Activated CD4-positive, alpha-beta T cell treated with anti-CD3 and anti-CD28 coated beads for 36 hours (primary cell): Measurements from ENCODE around the gene NTRK3. TPM values are rescaled to one million over a fixed set of nuclear protein-coding genes. Genes with fewer than 3 reads are reported as not detected.

ENCODE experiments used
- ATAC-seq: fragments of 200-7000 bp; cut with Tn5 transposase; one replicate; pipeline ENCODE4 v1.10.0; 2021; ENCODE audit warnings: mild to moderate bottlenecking, moderate library complexity
- CTCF ChIA-PET: fragments of 350-600 bp; sonication (Branson Sonifier 250); formaldehyde crosslinking; loops from one replicate; lab custom pipeline; 2021; ENCODE audit warnings: antibody characterized with exemption; lab: Charles Lee
- POLR2A ChIA-PET: fragments of 350-600 bp; sonication (Branson Sonifier 250); formaldehyde crosslinking; loops from one replicate; lab custom pipeline; 2021; ENCODE audit warnings: antibody characterized with exemption, inconsistent platforms; lab: Charles Lee
- DNase-seq: peaks from one replicate; pipeline ENCODE4 v3.0.0-alpha.2; 2020
- H3K27ac Mint-ChIP-seq: one replicate; pipeline ENCODE4 v1.8.0; 2021; ENCODE audit warnings: mixed read lengths
- H3K27me3 Mint-ChIP-seq: one replicate; pipeline ENCODE4 v1.8.0; 2021; ENCODE audit warnings: mixed read lengths
- H3K36me3 Mint-ChIP-seq: one replicate; pipeline ENCODE4 v1.8.0; 2021; ENCODE audit warnings: low read depth, mixed read lengths
- H3K4me1 Mint-ChIP-seq: one replicate; pipeline ENCODE4 v1.8.0; 2021; ENCODE audit warnings: mixed read lengths
- H3K4me3 Mint-ChIP-seq: one replicate; pipeline ENCODE4 v1.8.0; 2021; ENCODE audit warnings: mild to moderate bottlenecking, moderate library complexity, mixed read lengths
- H3K9me3 Mint-ChIP-seq: one replicate; pipeline ENCODE4 v1.8.0; 2021; ENCODE audit warnings: low read depth, mixed read lengths
- intact Hi-C, 2 experiments: fragments of 100-400 bp; cut with DNase I in 1 of 2; cut with micrococcal nuclease in 1 of 2; formaldehyde crosslinking; loops; one replicate each; pipeline versions ENCODE4 v1.14.2 to v1.15.1; 2022 to 2024; cut with DNase I, micrococcal nuclease
- total RNA-seq, 2 experiments: library from RNA; stranded (reverse); gene quantifications; one replicate each; pipeline ENCODE4 v1.2.3, GENCODE V29; 2021

The NTRK3 gene
- total RNA-seq = under 1 TPM; 0.78 to 0.88 TPM

- ChIA-PET CTCF (interaction anchor here (1.2 kb wide), 1 partner anchor 12 kb away, joined by 4 read pairs; no protein-coding TSS in a partner anchor), POLR2A (no interaction called here)
- peak within 1 kb of the TSS; percentile 64 for H3K4me3 Mint-ChIP-seq
- peak within 1 kb of the TSS; percentile 44 for H3K27ac Mint-ChIP-seq
- peaks cover 23% of the 10 kb centered on the region for H3K4me1 Mint-ChIP-seq
- H3K36me3 Mint-ChIP-seq = no peaks in the 10 kb centered on the region
- H3K27me3 Mint-ChIP-seq = peaks cover 53% of the 10 kb centered on the region
- DNase-seq (peak; percentile 39), ATAC-seq (peak; percentile 8)
- H3K9me3 Mint-ChIP-seq = no peaks in the 10 kb centered on the region
- intact Hi-C loops = loop anchor here (5.0 kb wide), 2 partner anchors 76 to 196 kb away; no protein-coding TSS in a partner anchor
Observed at GRCh38 chr15:88256279-88257230, at the start of gene NTRK3. Gene NTRK3, minus strand, starts transcription at chr15:88256739. Its CDS starts 586 bp downstream, at chr15:88256153.

- Mint-ChIP-seq H3K27me3 (peaks cover 4% of the 10 kb centered on the region), H3K9me3 (no peaks in the 10 kb centered on the region), H3K27ac (no peak overlapping the region), H3K4me3 (no peak overlapping the region), H3K36me3 (no peaks in the 10 kb centered on the region), H3K4me1 (no peaks in the 10 kb centered on the region)
- CTCF ChIA-PET = interaction anchor here (3.3 kb wide), 1 partner anchor 30 kb away, joined by 11 read pairs; no protein-coding TSS in a partner anchor
- DNase-seq (no peak), ATAC-seq (no peak)
- POLR2A ChIA-PET = no interaction called here
- intact Hi-C loops = no loop called here
Observed at GRCh38 chr15:88303395-88303794, 46.9 kb upstream of the NTRK3 start.

GRCh38 chr15:88302373-88302772 lies 45.8 kb upstream of the NTRK3 start:
- H3K9me3 Mint-ChIP-seq = no peaks in the 10 kb centered on the region
- no peak for DNase-seq
- H3K4me3 Mint-ChIP-seq = no peak overlapping the region
- no peak overlapping the region for H3K27ac Mint-ChIP-seq
- H3K4me1 Mint-ChIP-seq = no peaks in the 10 kb centered on the region
- no peaks in the 10 kb centered on the region for H3K27me3 Mint-ChIP-seq
- ChIA-PET POLR2A (no interaction called here), CTCF (interaction anchor here (0.6 to 3.3 kb wide), 3 partner anchors 29 to 522 kb away, joined by 3 to 11 read pairs (median 5); no protein-coding TSS in a partner anchor)
- no peak for ATAC-seq
- no peaks in the 10 kb centered on the region for H3K36me3 Mint-ChIP-seq
- intact Hi-C loops = no loop called here

GRCh38 chr15:88301311-88301710 lies 44.8 kb upstream of the NTRK3 start:
- Mint-ChIP-seq H3K27me3 (peaks cover 3% of the 10 kb centered on the region), H3K27ac (no peak overlapping the region), H3K36me3 (no peaks in the 10 kb centered on the region), H3K4me3 (no peak overlapping the region), H3K4me1 (no peaks in the 10 kb centered on the region), H3K9me3 (no peaks in the 10 kb centered on the region)
- ATAC-seq = no peak
- ChIA-PET CTCF (no interaction called here), POLR2A (no interaction called here)
- DNase-seq = no peak
- intact Hi-C loops = no loop called here

- Mint-ChIP-seq H3K27ac (no peak overlapping the region), H3K9me3 (no peaks in the 10 kb centered on the region), H3K4me3 (no peak overlapping the region), H3K4me1 (no peaks in the 10 kb centered on the region), H3K27me3 (peaks cover 3% of the 10 kb centered on the region), H3K36me3 (no peaks in the 10 kb centered on the region)
- ChIA-PET CTCF (no interaction called here), POLR2A (no interaction called here)
- ATAC-seq (no peak), DNase-seq (no peak)
- intact Hi-C loops = no loop called here
Observed at GRCh38 chr15:88300861-88301260, 44.3 kb upstream of the NTRK3 start.

GRCh38 chr15:88300089-88300488 lies 43.5 kb upstream of the NTRK3 start:
- Mint-ChIP-seq H3K4me1 (no peaks in the 10 kb centered on the region), H3K9me3 (no peaks in the 10 kb centered on the region), H3K27me3 (peaks cover 3% of the 10 kb centered on the region), H3K4me3 (no peak overlapping the region), H3K27ac (no peak overlapping the region), H3K36me3 (no peaks in the 10 kb centered on the region)
- intact Hi-C loops = no loop called here
- CTCF ChIA-PET = interaction anchor here (0.8 kb wide), 1 partner anchor 45 kb away, joined by 3 read pairs; no protein-coding TSS in a partner anchor
- ATAC-seq = no peak
- DNase-seq = no peak
- POLR2A ChIA-PET = no interaction called here

- no peak for ATAC-seq
- H3K4me3 Mint-ChIP-seq = no peak overlapping the region
- CTCF ChIA-PET = interaction anchor here (0.8 kb wide), 1 partner anchor 44 kb away, joined by 3 read pairs; no protein-coding TSS in a partner anchor
- H3K9me3 Mint-ChIP-seq = no peaks in the 10 kb centered on the region
- H3K4me1 Mint-ChIP-seq = no peaks in the 10 kb centered on the region
- DNase-seq = no peak
- POLR2A ChIA-PET = no interaction called here
- H3K36me3 Mint-ChIP-seq = no peaks in the 10 kb centered on the region
- H3K27me3 Mint-ChIP-seq = peaks cover 5% of the 10 kb centered on the region
- H3K27ac Mint-ChIP-seq = no peak overlapping the region
- intact Hi-C loops = no loop called here
Observed at GRCh38 chr15:88299497-88299896, 43.0 kb upstream of the NTRK3 start.

- CTCF ChIA-PET = no interaction called here
- intact Hi-C loops = no loop called here
- no peak overlapping the region for H3K4me3 Mint-ChIP-seq
- POLR2A ChIA-PET = no interaction called here
- H3K36me3 Mint-ChIP-seq = no peaks in the 10 kb centered on the region
- no peaks in the 10 kb centered on the region for H3K4me1 Mint-ChIP-seq
- peaks cover 26% of the 10 kb centered on the region for H3K27me3 Mint-ChIP-seq
- no peak for DNase-seq
- no peaks in the 10 kb centered on the region for H3K9me3 Mint-ChIP-seq
- no peak overlapping the region for H3K27ac Mint-ChIP-seq
- ATAC-seq = no peak
Observed at GRCh38 chr15:88288661-88289060, 32.1 kb upstream of the NTRK3 start.

GRCh38 chr15:88288206-88288605 lies 31.7 kb upstream of the NTRK3 start:
- POLR2A ChIA-PET = no interaction called here
- no peak for ATAC-seq
- Mint-ChIP-seq H3K9me3 (no peaks in the 10 kb centered on the region), H3K36me3 (no peaks in the 10 kb centered on the region), H3K27me3 (peaks cover 31% of the 10 kb centered on the region), H3K27ac (no peak overlapping the region), H3K4me1 (no peaks in the 10 kb centered on the region), H3K4me3 (no peak overlapping the region)
- intact Hi-C loops = no loop called here
- CTCF ChIA-PET = no interaction called here
- no peak for DNase-seq

GRCh38 chr15:88284318-88284998 lies 27.9 kb upstream of the NTRK3 start:
- Mint-ChIP-seq H3K27ac (no peak overlapping the region), H3K36me3 (no peaks in the 10 kb centered on the region), H3K4me3 (no peak overlapping the region), H3K9me3 (no peaks in the 10 kb centered on the region), H3K27me3 (peaks cover 39% of the 10 kb centered on the region), H3K4me1 (no peaks in the 10 kb centered on the region)
- no peak for ATAC-seq
- POLR2A ChIA-PET = no interaction called here
- no peak for DNase-seq
- CTCF ChIA-PET = interaction anchor here (2.2 kb wide), 1 partner anchor 9 kb away, joined by 8 read pairs; no protein-coding TSS in a partner anchor
- intact Hi-C loops = no loop called here

- ATAC-seq (no peak), DNase-seq (no peak)
- H3K27ac Mint-ChIP-seq = no peak overlapping the region
- ChIA-PET CTCF (interaction anchor here (0.6 to 1.4 kb wide), 2 partner anchors 9 to 30 kb away, joined by 3 read pairs; no protein-coding TSS in a partner anchor), POLR2A (no interaction called here)
- H3K4me1 Mint-ChIP-seq = no peaks in the 10 kb centered on the region
- H3K27me3 Mint-ChIP-seq = peaks cover 37% of the 10 kb centered on the region
- H3K9me3 Mint-ChIP-seq = no peaks in the 10 kb centered on the region
- H3K36me3 Mint-ChIP-seq = no peaks in the 10 kb centered on the region
- intact Hi-C loops = no loop called here
- H3K4me3 Mint-ChIP-seq = no peak overlapping the region
Observed at GRCh38 chr15:88282614-88283013, 26.1 kb upstream of the NTRK3 start.
